MCF 10A (cell line): ENCODE results near the gene MIA. TPM values are rescaled to one million over a fixed set of nuclear protein-coding genes. Genes with fewer than 3 reads are reported as not detected.

Experiments used
- BruUV-seq: library from RNA; stranded (reverse); fragments of 400-500 nt; replicated peaks from 2 replicates; lab custom pipeline; 2021; lab: Mats Ljungman, UMichigan
- CTCF ChIA-PET: fragments of 300-600 bp; sonication (Branson Sonifier 250); formaldehyde crosslinking; extraction: SDS; loops from one replicate; lab custom pipeline; 2021; ENCODE audit warnings: antibody characterized with exemption, inconsistent platforms; lab: Yijun Ruan, JAX
- POLR2A ChIA-PET: fragments of 300-600, 350-650 bp; sonication (Branson Sonifier 250); formaldehyde crosslinking; extraction: SDS; loops from one replicate; lab custom pipeline; 2020; ENCODE audit warnings: antibody characterized with exemption, inconsistent platforms; lab: Yijun Ruan, JAX
- DNase-seq: peaks from one replicate; pipeline ENCODE4 v3.0.0-alpha.2; 2018; ENCODE audit not compliant: unreplicated experiment
- H3K27ac Mint-ChIP-seq: one replicate; pipeline ENCODE4 v1.8.0; 2022; ENCODE audit warnings: mild to moderate bottlenecking, low read depth, mixed read lengths; ENCODE audit not compliant: unreplicated experiment
- H3K27me3 Mint-ChIP-seq: one replicate; pipeline ENCODE4 v1.8.0; 2022; ENCODE audit warnings: mixed read lengths; ENCODE audit not compliant: insufficient read depth, unreplicated experiment
- H3K36me3 Mint-ChIP-seq: one replicate; pipeline ENCODE4 v1.8.0; 2022; ENCODE audit warnings: mild to moderate bottlenecking, moderate library complexity, mixed read lengths; ENCODE audit not compliant: insufficient read depth, unreplicated experiment
- H3K4me1 Mint-ChIP-seq: one replicate; pipeline ENCODE4 v1.8.0; 2022; ENCODE audit warnings: mixed read lengths; ENCODE audit not compliant: insufficient read depth, unreplicated experiment
- H3K4me3 Mint-ChIP-seq: one replicate; pipeline ENCODE4 v1.8.0; 2022; ENCODE audit warnings: mild to moderate bottlenecking, moderate library complexity, mixed read lengths; ENCODE audit not compliant: unreplicated experiment
- H3K9me3 Mint-ChIP-seq: one replicate; pipeline ENCODE4 v1.8.0; 2022; ENCODE audit warnings: mixed read lengths; ENCODE audit not compliant: unreplicated experiment
- intact Hi-C: fragments of 100-400 bp; cut with micrococcal nuclease; formaldehyde crosslinking; loops from 2 replicates; pipeline ENCODE4 v1.14.1; 2022
- total RNA-seq: library from RNA; stranded (reverse); gene quantifications from 2 replicates; pipeline ENCODE4 v1.2.3, GENCODE V29; 2022
- TF ChIP-seq, protein P1 (sequence below): fragments of 200-600 bp; IDR thresholded peaks from one replicate; pipeline ENCODE4 v1.8.0; 2022; ENCODE audit warnings: antibody characterized with exemption, mild to moderate bottlenecking; ENCODE audit not compliant: unreplicated experiment

Gene MIA
- total RNA-seq, 1 experiment from 2014 or later, result 0.70 TPM

DNA sequence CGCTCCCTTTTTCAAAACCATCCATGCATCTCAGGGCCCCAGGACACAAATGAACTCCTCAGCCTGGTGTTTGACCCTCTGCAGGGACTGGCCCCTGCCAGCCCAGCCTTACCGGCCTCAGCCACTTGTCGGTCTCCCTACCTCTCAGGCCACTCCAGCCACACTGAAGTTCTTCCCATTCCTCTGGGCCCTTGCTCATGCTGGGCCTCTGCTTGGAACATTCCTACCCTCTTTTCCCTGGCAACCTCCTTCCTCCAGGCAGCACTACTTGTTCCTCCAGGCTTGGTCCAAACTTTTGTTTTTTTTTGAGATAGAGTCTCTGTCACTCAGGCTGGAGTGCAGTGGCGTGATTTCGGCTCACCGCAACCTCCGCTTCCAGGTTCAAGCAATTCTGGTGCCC, 16.0 kb downstream of the MIA start:
- intact Hi-C loops, result no loop called here
- Mint-ChIP-seq H3K9me3 (no peaks in the 10 kb centered on the region), H3K27ac (no peak overlapping the region), H3K27me3 (no peaks in the 10 kb centered on the region), H3K4me3 (no peak overlapping the region), H3K4me1 (peaks cover 14% of the 10 kb centered on the region), H3K36me3 (peaks cover 12% of the 10 kb centered on the region)
- TF ChIP-seq, protein P1, sequence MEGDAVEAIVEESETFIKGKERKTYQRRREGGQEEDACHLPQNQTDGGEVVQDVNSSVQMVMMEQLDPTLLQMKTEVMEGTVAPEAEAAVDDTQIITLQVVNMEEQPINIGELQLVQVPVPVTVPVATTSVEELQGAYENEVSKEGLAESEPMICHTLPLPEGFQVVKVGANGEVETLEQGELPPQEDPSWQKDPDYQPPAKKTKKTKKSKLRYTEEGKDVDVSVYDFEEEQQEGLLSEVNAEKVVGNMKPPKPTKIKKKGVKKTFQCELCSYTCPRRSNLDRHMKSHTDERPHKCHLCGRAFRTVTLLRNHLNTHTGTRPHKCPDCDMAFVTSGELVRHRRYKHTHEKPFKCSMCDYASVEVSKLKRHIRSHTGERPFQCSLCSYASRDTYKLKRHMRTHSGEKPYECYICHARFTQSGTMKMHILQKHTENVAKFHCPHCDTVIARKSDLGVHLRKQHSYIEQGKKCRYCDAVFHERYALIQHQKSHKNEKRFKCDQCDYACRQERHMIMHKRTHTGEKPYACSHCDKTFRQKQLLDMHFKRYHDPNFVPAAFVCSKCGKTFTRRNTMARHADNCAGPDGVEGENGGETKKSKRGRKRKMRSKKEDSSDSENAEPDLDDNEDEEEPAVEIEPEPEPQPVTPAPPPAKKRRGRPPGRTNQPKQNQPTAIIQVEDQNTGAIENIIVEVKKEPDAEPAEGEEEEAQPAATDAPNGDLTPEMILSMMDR, result no peak
- POLR2A ChIA-PET, result interaction anchor here (2.8 kb wide), 1 partner anchor 14 kb away, joined by 15 read pairs; the partner anchor contains the start of gene RAB4B
- no TSS peak for BruUV-seq
- CTCF ChIA-PET, result interaction anchor here (0.7 kb wide), 1 partner anchor 1301 kb away, joined by 3 read pairs; no protein-coding TSS in a partner anchor
- no peak for DNase-seq

DNA sequence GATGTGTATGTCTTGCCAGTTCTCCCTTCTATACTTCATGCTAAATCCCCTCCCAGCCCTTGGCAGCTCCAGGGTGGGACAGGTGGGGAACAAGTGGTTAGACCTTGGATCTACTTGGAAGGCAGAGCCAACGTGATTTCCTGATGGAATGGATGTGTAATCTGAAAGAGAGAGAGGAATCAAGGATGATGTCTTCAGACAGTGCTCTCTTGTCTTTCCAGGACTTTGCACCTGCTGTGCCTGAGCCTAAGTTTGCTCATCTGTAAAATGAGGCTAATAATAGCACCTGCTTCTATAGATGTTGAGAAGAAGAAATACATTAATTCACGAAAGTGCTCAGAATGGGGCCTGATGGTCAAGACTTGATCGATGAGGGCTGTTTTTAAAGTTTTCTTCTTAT, 16.7 kb downstream of the MIA start:
- CTCF ChIA-PET, result interaction anchor here (0.7 to 1.0 kb wide), 2 partner anchors 129 to 1300 kb away, joined by 3 to 5 read pairs; no protein-coding TSS in a partner anchor
- Mint-ChIP-seq H3K27me3 (no peaks in the 10 kb centered on the region), H3K9me3 (no peaks in the 10 kb centered on the region), H3K36me3 (peaks cover 12% of the 10 kb centered on the region), H3K4me1 (peaks cover 14% of the 10 kb centered on the region), H3K4me3 (no peak overlapping the region), H3K27ac (peak overlapping the region; percentile 54)
- intact Hi-C loops, result no loop called here
- BruUV-seq, result no TSS peak
- no peak for DNase-seq
- POLR2A ChIA-PET, result interaction anchor here (0.6 to 2.8 kb wide), 3 partner anchors 14 to 188 kb away, joined by 3 to 15 read pairs (median 4); partner anchors contain the start of genes ACTMAP and RAB4B
- TF ChIP-seq, protein P1, result no peak

DNA sequence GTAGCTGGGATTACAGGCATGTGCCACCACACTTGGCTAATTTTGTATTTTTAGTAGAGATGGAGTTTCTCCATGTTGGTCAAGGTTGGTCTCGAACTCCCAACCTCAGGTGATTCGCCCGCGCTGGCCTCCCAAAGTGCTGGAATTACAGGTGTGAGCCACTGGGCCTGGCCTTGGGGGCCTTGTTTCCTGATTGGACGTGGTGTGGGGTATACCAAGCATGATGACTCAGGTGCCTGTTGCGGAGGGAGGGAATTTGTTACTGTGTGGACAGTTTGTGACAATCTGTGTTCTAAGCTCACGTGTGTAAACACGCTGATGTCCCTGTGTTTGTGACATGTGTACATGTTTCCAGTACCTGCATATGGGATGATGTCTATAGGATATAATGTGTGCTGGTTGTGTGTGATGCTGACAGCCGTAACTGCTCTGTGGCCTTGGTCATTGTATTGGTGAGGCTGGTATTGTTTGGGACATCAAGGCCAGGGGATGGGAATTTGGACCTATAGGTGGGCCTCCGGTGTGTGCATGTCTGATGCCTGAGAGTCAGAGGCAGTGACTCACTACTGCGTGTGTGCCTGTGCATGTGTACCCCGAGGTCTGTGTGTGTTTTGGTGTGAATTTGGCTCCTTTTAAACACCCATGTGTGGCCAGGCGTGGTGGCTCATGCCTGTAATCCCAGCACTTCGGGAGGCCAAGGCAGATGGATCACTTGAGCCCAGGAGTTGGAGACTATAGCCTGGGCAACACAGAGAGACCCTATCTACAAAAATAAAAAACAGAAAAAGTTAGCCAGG, 22.0 kb downstream of the MIA start:
- intact Hi-C loops, result no loop called here

More for the DNA sequence above, 22.0 kb downstream of the MIA start:
- Mint-ChIP-seq H3K27me3 (no peaks in the 10 kb centered on the region), H3K4me3 (peak overlapping the region; percentile 29), H3K4me1 (peaks cover 30% of the 10 kb centered on the region), H3K27ac (no peak overlapping the region), H3K9me3 (no peaks in the 10 kb centered on the region), H3K36me3 (peaks cover 14% of the 10 kb centered on the region)
- no peak for DNase-seq
- ChIA-PET CTCF (interaction anchor here (0.5 to 1.5 kb wide), 4 partner anchors 19 to 438 kb away, joined by 3 to 5 read pairs (median 4); partner anchors contain the start of gene RAB4B), POLR2A (interaction anchor here (0.7 to 3.5 kb wide), 9 partner anchors 10 to 425 kb away, joined by 3 to 57 read pairs (median 4); partner anchors contain the start of genes ACTMAP, COQ8B, ITPKC and RAB4B)
- BruUV-seq, result no TSS peak
- TF ChIP-seq, protein P1, result no peak
